Memory B cell (primary cell): ENCODE data around the gene UCN.
"Not testable (repeated sequence)": the region's sequence is repeated elsewhere in the genome, so short reads cannot be mapped to it uniquely, and the experiment has no call there.

Source experiments
- ATAC-seq: fragments of 150-1000 bp; cut with Tn5 transposase; 2 replicates; pipeline ENCODE4 v1.10.0; 2021; ENCODE audit warnings: low read depth, mild to moderate bottlenecking, moderate library complexity
- DNase-seq, 2 donors: peaks; one replicate each; pipeline ENCODE4 v3.0.0; 2022; ENCODE audit warnings: low spot score in 2 of 2
- H3K27ac Mint-ChIP-seq: one replicate; pipeline ENCODE4 v1.8.0; 2022; ENCODE audit warnings: mild to moderate bottlenecking, moderate library complexity, mixed read lengths
- H3K27me3 Mint-ChIP-seq: one replicate; pipeline ENCODE4 v1.8.0; 2022; ENCODE audit warnings: mixed read lengths
- H3K36me3 Mint-ChIP-seq: one replicate; pipeline ENCODE4 v1.8.0; 2022; ENCODE audit warnings: mild to moderate bottlenecking, mixed read lengths
- H3K4me1 Mint-ChIP-seq: one replicate; pipeline ENCODE4 v1.8.0; 2022; ENCODE audit warnings: mixed read lengths
- H3K4me3 Mint-ChIP-seq: one replicate; pipeline ENCODE4 v1.8.0; 2022; ENCODE audit warnings: mild to moderate bottlenecking, moderate library complexity, mixed read lengths
- H3K9me3 Mint-ChIP-seq: one replicate; pipeline ENCODE4 v1.8.0; 2022; ENCODE audit warnings: mixed read lengths

UCN gene

DNA sequence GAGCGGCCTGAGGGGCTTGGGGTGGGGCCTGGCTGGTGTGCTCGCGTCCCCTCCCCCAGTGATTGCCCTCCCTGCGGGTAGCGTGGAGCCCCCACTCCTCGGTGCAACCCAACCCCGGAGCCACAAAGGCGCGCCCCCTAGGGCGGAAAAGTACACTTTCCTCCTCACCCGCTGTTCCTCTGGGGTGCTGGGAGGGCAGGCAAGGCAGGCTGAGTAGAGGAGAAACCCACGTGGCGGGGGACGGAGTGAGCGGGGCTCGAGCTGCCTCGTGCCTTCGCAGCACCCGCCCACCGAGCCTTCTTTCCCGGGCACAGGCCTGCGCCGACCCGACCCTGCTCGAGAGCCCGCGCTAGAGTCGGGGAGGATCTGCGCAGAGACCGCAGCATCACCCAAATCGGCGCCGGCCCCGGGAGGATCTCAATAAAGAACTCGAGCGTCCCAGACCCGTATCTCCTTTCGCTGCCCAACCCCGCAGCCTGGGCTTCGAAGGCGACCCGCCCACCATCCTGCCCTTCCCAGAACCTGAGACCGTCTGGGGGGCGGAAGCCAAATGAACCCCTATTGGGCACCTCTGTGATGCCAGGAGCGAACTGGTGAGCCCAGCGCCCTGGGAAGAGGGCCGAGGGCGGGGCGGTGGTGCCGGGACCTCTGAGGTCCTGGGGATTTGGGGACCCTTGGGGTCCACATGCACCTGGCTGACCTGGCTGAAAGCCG is 1.5 kb downstream of the UCN start:
- ATAC-seq, result peak; percentile 50
- H3K36me3 Mint-ChIP-seq, result peaks cover 16% of the 10 kb centered on the region
- DNase-seq, result peak in 1 of 2 donors; percentile 27
- H3K27me3 Mint-ChIP-seq, result peaks cover 4% of the 10 kb centered on the region
- H3K4me1 Mint-ChIP-seq, result peaks cover 8% of the 10 kb centered on the region
- no peak overlapping the region for H3K27ac Mint-ChIP-seq
- peak overlapping the region; percentile 59 for H3K4me3 Mint-ChIP-seq
- H3K9me3 Mint-ChIP-seq, result no peaks in the 10 kb centered on the region

DNA sequence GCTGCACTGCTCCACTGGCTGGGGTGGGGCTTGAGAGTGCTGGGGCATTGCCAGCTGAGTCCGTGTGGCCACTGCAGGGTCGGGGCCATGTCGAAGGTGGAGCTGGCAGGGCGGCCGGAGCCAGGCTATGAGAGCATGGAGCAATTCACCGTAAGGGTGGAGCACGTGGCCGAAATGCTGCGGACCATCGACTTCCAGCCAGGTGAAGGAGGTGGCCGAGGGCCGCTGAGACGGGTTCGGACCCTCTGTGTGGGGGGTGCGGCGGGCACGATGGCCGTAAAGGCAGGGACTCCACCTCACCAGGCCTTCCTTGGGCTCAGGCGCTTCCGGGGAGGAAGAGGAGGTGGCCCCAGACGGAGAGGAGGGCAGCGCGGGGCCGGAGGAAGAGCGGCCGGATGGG is 2.1 kb downstream of the UCN start:
- Mint-ChIP-seq H3K9me3 (no peaks in the 10 kb centered on the region), H3K27me3 (peaks cover 1% of the 10 kb centered on the region), H3K27ac (no peak overlapping the region), H3K4me3 (peak overlapping the region; percentile 34), H3K4me1 (peaks cover 8% of the 10 kb centered on the region), H3K36me3 (peaks cover 10% of the 10 kb centered on the region)
- no peak for ATAC-seq
- no peak for DNase-seq

GRCh38 chr2:27305516-27305915 is 2.7 kb downstream of the UCN start:
- H3K27me3 Mint-ChIP-seq, result peaks cover 3% of the 10 kb centered on the region
- no peak overlapping the region for H3K4me3 Mint-ChIP-seq
- H3K27ac Mint-ChIP-seq, result no peak overlapping the region
- no peak for DNase-seq
- peaks cover 8% of the 10 kb centered on the region for H3K36me3 Mint-ChIP-seq
- H3K9me3 Mint-ChIP-seq, result no peaks in the 10 kb centered on the region
- peaks cover 8% of the 10 kb centered on the region for H3K4me1 Mint-ChIP-seq
- no peak for ATAC-seq

GRCh38 chr2:27304488-27305240 is 3.6 kb downstream of the UCN start:
- Mint-ChIP-seq H3K27ac (no peak overlapping the region), H3K27me3 (peaks cover 3% of the 10 kb centered on the region), H3K4me3 (no peak overlapping the region)

DNA sequence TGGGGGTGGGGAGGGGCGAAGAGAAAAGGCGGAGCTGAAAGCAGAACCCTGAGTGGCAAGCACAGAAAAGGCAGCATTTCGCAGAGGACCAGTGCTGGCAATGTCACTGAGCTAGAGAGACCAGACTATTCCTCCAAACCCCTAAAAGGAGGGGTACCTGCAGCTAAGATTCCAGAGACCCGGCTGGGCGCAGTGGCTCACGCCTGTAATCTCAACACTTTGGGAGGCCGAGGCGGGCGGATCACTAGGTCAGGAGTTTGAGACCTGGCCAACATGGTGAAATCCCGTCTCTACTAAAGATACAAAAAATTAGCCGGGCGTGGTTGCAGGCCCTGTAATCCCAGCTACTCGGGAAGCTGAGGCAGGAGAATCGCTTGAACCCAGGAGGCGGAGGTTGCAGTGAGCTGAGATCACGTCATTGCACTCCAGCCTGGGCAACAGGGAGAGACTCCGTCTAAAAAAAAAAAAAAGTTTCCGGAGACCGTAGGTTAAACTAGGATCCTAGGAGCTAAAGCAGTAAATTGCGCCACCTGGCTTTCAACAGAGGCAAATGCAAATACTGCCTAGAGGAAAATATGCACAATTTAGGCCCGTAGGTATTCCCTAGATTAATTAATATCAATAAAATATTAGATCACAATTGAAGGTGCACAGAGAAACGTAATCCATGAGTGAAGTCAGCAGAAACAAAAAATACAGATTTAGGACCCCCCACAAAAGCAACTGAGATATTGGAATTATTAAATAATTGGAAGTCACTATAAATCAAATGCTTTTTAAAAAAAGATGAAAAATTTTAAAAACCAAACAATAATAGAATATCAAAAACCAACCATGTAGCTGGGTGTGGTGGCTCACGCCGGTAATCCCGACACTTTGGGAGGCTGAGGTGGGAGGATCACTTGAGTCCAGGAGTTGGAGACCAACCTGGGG is 4.9 kb downstream of the UCN start:
- Mint-ChIP-seq H3K4me3 (peak overlapping the region; percentile 77), H3K27ac (no peak overlapping the region)
- DNase-seq, result peak; percentile 36 to 37

More at GRCh38 chr2:27304488-27305240, 3.6 kb downstream of the UCN start:
- H3K36me3 Mint-ChIP-seq, result peaks cover 4% of the 10 kb centered on the region
- ATAC-seq (no peak), DNase-seq (no peak)
- H3K4me1 Mint-ChIP-seq, result peaks cover 8% of the 10 kb centered on the region
- no peaks in the 10 kb centered on the region for H3K9me3 Mint-ChIP-seq

DNA sequence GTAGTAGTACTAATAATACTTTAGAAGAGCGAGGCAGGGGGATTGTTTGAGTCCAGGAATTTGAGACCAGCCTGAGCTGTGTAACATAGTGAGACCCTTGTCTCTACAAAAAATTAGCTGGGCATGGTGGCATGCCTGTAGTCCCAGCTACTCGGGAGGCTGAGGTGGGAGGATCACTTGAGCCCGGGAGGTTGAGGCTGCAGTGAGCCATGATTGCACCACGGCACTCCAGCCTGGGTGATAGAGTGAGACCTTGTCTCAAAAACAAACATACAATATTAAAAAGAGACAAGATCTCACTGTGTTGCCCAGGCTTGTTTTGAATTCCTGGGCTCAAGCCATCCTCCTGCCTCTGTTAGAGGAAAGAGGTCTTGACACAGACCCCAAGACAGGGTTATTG is 7.6 kb downstream of the UCN start:
- ATAC-seq, DNase-seq, H3K4me1 Mint-ChIP-seq, H3K36me3 Mint-ChIP-seq, H3K27ac Mint-ChIP-seq, H3K4me3 Mint-ChIP-seq, H3K9me3 Mint-ChIP-seq: not testable (repeated sequence)
- H3K27me3 Mint-ChIP-seq, result peaks cover 17% of the 10 kb centered on the region

More for the DNA sequence above, 4.9 kb downstream of the UCN start:
- ATAC-seq, result peak; percentile 65
- Mint-ChIP-seq H3K36me3 (no peaks in the 10 kb centered on the region), H3K27me3 (peaks cover 11% of the 10 kb centered on the region), H3K9me3 (no peaks in the 10 kb centered on the region), H3K4me1 (peaks cover 8% of the 10 kb centered on the region)

GRCh38 chr2:27298391-27299080 is 9.7 kb downstream of the UCN start:
- ATAC-seq (no peak), DNase-seq (no peak)
- Mint-ChIP-seq H3K27me3 (peaks cover 17% of the 10 kb centered on the region), H3K4me1 (peaks cover 8% of the 10 kb centered on the region), H3K4me3 (no peak overlapping the region), H3K9me3 (no peaks in the 10 kb centered on the region), H3K27ac (no peak overlapping the region), H3K36me3 (no peaks in the 10 kb centered on the region)

- ATAC-seq, result no peak
- Mint-ChIP-seq H3K36me3 (no peaks in the 10 kb centered on the region), H3K4me1 (peaks cover 3% of the 10 kb centered on the region)
These were observed 11.1 kb downstream of the UCN start for GRCh38 chr2:27297195-27297594.

DNA sequence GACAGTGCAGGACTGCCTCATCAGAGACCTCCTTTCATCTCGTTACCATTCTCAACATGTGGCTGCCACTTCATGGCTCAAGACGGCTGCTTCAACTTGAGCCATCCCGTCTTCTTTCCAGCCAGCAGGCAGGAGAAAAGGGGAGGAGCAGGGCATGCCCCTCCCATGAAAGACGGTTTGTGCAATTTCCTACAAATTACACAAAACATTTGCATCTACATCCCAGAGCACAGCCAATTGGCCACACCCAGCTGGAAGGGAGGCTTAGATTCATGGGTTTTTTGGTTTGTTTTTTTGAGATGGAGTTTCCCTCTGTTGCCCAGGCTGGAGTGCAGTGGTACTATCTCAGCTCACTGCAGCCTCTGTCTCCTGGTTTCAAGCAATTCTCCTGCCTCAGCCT is 11.8 kb downstream of the UCN start:
- Mint-ChIP-seq H3K4me3 (no peak overlapping the region), H3K9me3 (no peaks in the 10 kb centered on the region), H3K27ac (no peak overlapping the region), H3K36me3 (no peaks in the 10 kb centered on the region), H3K27me3 (peaks cover 19% of the 10 kb centered on the region), H3K4me1 (peaks cover 3% of the 10 kb centered on the region)
- no peak for ATAC-seq
- DNase-seq, result no peak

More at GRCh38 chr2:27297195-27297594, 11.1 kb downstream of the UCN start:
- Mint-ChIP-seq H3K27me3 (peaks cover 17% of the 10 kb centered on the region), H3K4me3 (no peak overlapping the region), H3K9me3 (no peaks in the 10 kb centered on the region), H3K27ac (no peak overlapping the region)
- no peak for DNase-seq

- ATAC-seq (no peak), DNase-seq (no peak)
- no peaks in the 10 kb centered on the region for H3K9me3 Mint-ChIP-seq
- no peaks in the 10 kb centered on the region for H3K36me3 Mint-ChIP-seq
- no peak overlapping the region for H3K4me3 Mint-ChIP-seq
- H3K27me3 Mint-ChIP-seq, result peaks cover 18% of the 10 kb centered on the region
- H3K27ac Mint-ChIP-seq, result no peak overlapping the region
- H3K4me1 Mint-ChIP-seq, result peaks cover 3% of the 10 kb centered on the region
These were observed 13.3 kb downstream of the UCN start for GRCh38 chr2:27294928-27295327.

GRCh38 chr2:27291865-27292264 is 16.4 kb downstream of the UCN start:
- H3K4me1 Mint-ChIP-seq, result peaks cover 3% of the 10 kb centered on the region
- no peak overlapping the region for H3K27ac Mint-ChIP-seq
- ATAC-seq (no peak), DNase-seq (no peak)
- H3K27me3 Mint-ChIP-seq, result peaks cover 9% of the 10 kb centered on the region
- no peaks in the 10 kb centered on the region for H3K36me3 Mint-ChIP-seq
- H3K4me3 Mint-ChIP-seq, result no peak overlapping the region
- no peaks in the 10 kb centered on the region for H3K9me3 Mint-ChIP-seq

GRCh38 chr2:27290549-27290948 is 17.7 kb downstream of the UCN start:
- H3K9me3 Mint-ChIP-seq, result no peaks in the 10 kb centered on the region
- H3K36me3 Mint-ChIP-seq, result no peaks in the 10 kb centered on the region
- H3K4me3 Mint-ChIP-seq, result no peak overlapping the region
- DNase-seq, result no peak
- peaks cover 3% of the 10 kb centered on the region for H3K4me1 Mint-ChIP-seq
- ATAC-seq, result peak; percentile 67
- H3K27me3 Mint-ChIP-seq, result peaks cover 9% of the 10 kb centered on the region
- H3K27ac Mint-ChIP-seq, result no peak overlapping the region

- no peak for DNase-seq
- Mint-ChIP-seq H3K27me3 (peaks cover 7% of the 10 kb centered on the region), H3K36me3 (no peaks in the 10 kb centered on the region), H3K27ac (no peak overlapping the region), H3K4me1 (no peaks in the 10 kb centered on the region), H3K4me3 (no peak overlapping the region), H3K9me3 (no peaks in the 10 kb centered on the region)
- ATAC-seq, result no peak
These were observed 19.6 kb downstream of the UCN start for GRCh38 chr2:27288610-27289009.
